ENCODE results near the gene BORCS6.

DNA sequence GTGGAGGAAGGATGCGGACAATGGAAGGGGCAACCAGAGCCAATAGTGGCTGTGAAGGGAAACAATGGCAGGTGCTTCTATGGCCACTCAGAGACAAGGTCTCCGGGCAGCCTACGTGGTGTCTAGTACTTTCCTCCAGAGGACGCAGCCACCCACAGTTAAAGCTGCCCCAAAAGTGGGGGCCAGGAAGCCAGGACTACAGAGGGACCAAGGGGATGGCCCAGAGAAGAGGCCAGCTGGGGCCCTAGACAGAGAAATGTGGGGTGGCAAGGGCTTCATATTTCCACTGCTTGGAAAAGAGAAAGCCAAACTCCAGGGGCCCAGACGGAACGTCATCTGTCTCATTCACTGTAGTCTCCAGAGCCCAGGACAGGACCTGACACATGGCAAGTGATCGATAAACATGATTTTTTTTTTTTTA, 36.9 kb downstream of the BORCS6 start:
- TF ChIP-seq, protein P1, sequence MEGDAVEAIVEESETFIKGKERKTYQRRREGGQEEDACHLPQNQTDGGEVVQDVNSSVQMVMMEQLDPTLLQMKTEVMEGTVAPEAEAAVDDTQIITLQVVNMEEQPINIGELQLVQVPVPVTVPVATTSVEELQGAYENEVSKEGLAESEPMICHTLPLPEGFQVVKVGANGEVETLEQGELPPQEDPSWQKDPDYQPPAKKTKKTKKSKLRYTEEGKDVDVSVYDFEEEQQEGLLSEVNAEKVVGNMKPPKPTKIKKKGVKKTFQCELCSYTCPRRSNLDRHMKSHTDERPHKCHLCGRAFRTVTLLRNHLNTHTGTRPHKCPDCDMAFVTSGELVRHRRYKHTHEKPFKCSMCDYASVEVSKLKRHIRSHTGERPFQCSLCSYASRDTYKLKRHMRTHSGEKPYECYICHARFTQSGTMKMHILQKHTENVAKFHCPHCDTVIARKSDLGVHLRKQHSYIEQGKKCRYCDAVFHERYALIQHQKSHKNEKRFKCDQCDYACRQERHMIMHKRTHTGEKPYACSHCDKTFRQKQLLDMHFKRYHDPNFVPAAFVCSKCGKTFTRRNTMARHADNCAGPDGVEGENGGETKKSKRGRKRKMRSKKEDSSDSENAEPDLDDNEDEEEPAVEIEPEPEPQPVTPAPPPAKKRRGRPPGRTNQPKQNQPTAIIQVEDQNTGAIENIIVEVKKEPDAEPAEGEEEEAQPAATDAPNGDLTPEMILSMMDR (conservative IDR thresholded peaks at IDR 0.05): no peak
- TF ChIP-seq EZH2 (IDR thresholded peaks at IDR 0.05; ENCODE audit: low read depth): no peak

Data from PC-9 (cell line).